HCT116 (cell line): ENCODE measurements around the gene OR6K3. TPM values are rescaled to one million over a fixed set of nuclear protein-coding genes. Genes with fewer than 3 reads are reported as not detected.

Source experiments
- ATAC-seq: fragments of 200-7000 bp; cut with Tn5 transposase; 2 replicates; pipeline ENCODE4 v1.9.1; 2020; ENCODE audit warnings: mild to moderate bottlenecking, moderate library complexity
- Bru-seq: library from RNA; stranded (reverse); fragments of 400-500 nt; gene quantifications from one replicate; lab custom pipeline; 2021; lab: Mats Ljungman, UMichigan
- BruChase-seq, 2 experiments: library from RNA; stranded (reverse); fragments of 400-500 nt; gene quantifications; one replicate each; lab custom pipeline; 2021; lab: Mats Ljungman, UMichigan
- BruUV-seq: library from RNA; stranded (reverse); fragments of 400-500 nt; replicated peaks from 2 replicates; lab custom pipeline; 2021; lab: Mats Ljungman, UMichigan
- CTCF ChIA-PET: fragments of 300-600 bp; sonication (Branson Sonifier 250); formaldehyde crosslinking; loops from one replicate; lab custom pipeline; 2021; ENCODE audit warnings: antibody characterized with exemption; lab: Charles Lee
- POLR2A ChIA-PET: fragments of 300-600, 350-600 bp; sonication (Branson Sonifier 250); formaldehyde crosslinking; loops from one replicate; lab custom pipeline; 2021; ENCODE audit warnings: antibody characterized with exemption; lab: Charles Lee
- RAD21 ChIA-PET, 2 experiments: fragments of 300-600 bp; sonication (Branson Sonifier 250); formaldehyde crosslinking; loops; one replicate each; lab custom pipeline; 2023; ENCODE audit warnings: low total read pairs in 2 of 2; ENCODE audit not compliant: uncharacterized antibody in 2 of 2, unreplicated experiment in 2 of 2, low non-redundant PET in 1 of 2; lab: Charles Lee
- DNase-seq: peaks from one replicate; pipeline ENCODE4 v3.0.0-alpha.2; 2010; ENCODE audit warnings: low read depth, low spot score
- H2AFZ ChIP-seq: fragments of 200-600 bp; shearing (Covaris generic), sonication (generic); 2 replicates; pipeline ENCODE4 v1.6.1; 2017; ENCODE audit warnings: low read depth, mixed run types, mixed read lengths, antibody characterized with exemption, low read length; ENCODE audit not compliant: poor library complexity, severe bottlenecking
- H3K27ac ChIP-seq: 2 replicates; pipeline ENCODE4 v1.5.1; 2012; ENCODE audit warnings: low read depth, low read length
- H3K27me3 ChIP-seq: fragments of 200-600 bp; sonication (generic); 2 replicates; pipeline ENCODE4 v1.6.1; 2016; ENCODE audit warnings: mixed run types, low read length, mixed read lengths; ENCODE audit not compliant: insufficient read depth
- H3K36me3 ChIP-seq, 2 experiments: fragments of 200-500 bp in 1 of 2; fragments of 200-600 bp in 1 of 2; sonication (Bioruptor generic) in 1 of 2; sonication (generic) in 1 of 2; 2 replicates each; pipeline versions ENCODE4 v1.5.1 to v1.6.1; 2014 to 2016; ENCODE audit warnings: low read length in 2 of 2, inconsistent platforms in 1 of 2, mixed read lengths in 1 of 2, mixed run types in 1 of 2; ENCODE audit not compliant: insufficient read depth in 2 of 2, control insufficient read depth in 1 of 2
- H3K4me1 ChIP-seq, 2 experiments: fragments of 200-600 bp in 1 of 2; sonication (generic) in 1 of 2; 2 replicates each; pipeline versions ENCODE4 v1.5.1 to v1.6.1; 2012 to 2017; ENCODE audit warnings: low read length in 2 of 2, inconsistent platforms in 1 of 2, mild to moderate bottlenecking in 1 of 2, mixed read lengths in 1 of 2, mixed run types in 1 of 2, moderate library complexity in 1 of 2; ENCODE audit not compliant: insufficient read depth in 2 of 2, control insufficient read depth in 1 of 2
- H3K4me2 ChIP-seq: fragments of 200-600 bp; sonication (generic); 2 replicates; pipeline ENCODE4 v1.6.1; 2017; ENCODE audit warnings: mixed run types, low read length, mixed read lengths
- H3K4me3 ChIP-seq, 2 experiments: fragments of 200-600 bp in 1 of 2; sonication (generic) in 1 of 2; replicated peaks in 1 of 2; 2 replicates each; pipeline ENCODE4 v1.5.1; 2011 to 2016; ENCODE audit warnings: low read length in 2 of 2, control low read depth in 1 of 2, low read depth in 1 of 2, mild to moderate bottlenecking in 1 of 2, mixed read lengths in 1 of 2, mixed run types in 1 of 2
- H3K79me2 ChIP-seq: fragments of 200-600 bp; sonication (generic); 2 replicates; pipeline ENCODE4 v1.6.1; 2017; ENCODE audit warnings: mild to moderate bottlenecking, mixed run types, low read length, moderate library complexity, mixed read lengths; ENCODE audit not compliant: insufficient read depth
- H3K9ac ChIP-seq: fragments of 200-600 bp; sonication (generic); 2 replicates; pipeline ENCODE4 v1.6.1; 2016; ENCODE audit warnings: low read length, mixed read lengths
- H3K9me2 ChIP-seq: fragments of 200-600 bp; sonication (generic), shearing (Covaris generic); 2 replicates; pipeline ENCODE4 v1.6.1; 2017; ENCODE audit warnings: mixed run types, mild to moderate bottlenecking, moderate library complexity; ENCODE audit not compliant: insufficient read depth
- H3K9me3 ChIP-seq, 2 experiments: fragments of 200-500 bp in 1 of 2; fragments of 200-600 bp in 1 of 2; sonication (Bioruptor generic) in 1 of 2; sonication (generic) in 1 of 2; 2 replicates each; pipeline ENCODE4 v1.6.1; 2014 to 2017; ENCODE audit warnings: low read length in 2 of 2, mixed read lengths in 2 of 2, inconsistent platforms in 1 of 2, low read depth in 1 of 2, mild to moderate bottlenecking in 1 of 2, mixed run types in 1 of 2, moderate library complexity in 1 of 2; ENCODE audit not compliant: control insufficient read depth in 1 of 2, insufficient read depth in 1 of 2
- H4K20me1 ChIP-seq: fragments of 200-600 bp; sonication (generic), shearing (Covaris generic); 2 replicates; pipeline ENCODE4 v1.6.1; 2017; ENCODE audit warnings: mixed run types, mild to moderate bottlenecking, moderate library complexity; ENCODE audit not compliant: insufficient read depth
- CBX3 ChIP-seq: IDR thresholded peaks from 2 replicates; pipeline ENCODE4 v1.6.1; 2012; ENCODE audit warnings: low read depth
- EZH2phosphoT487 ChIP-seq: fragments of 200-600 bp; IDR thresholded peaks from 2 replicates; pipeline ENCODE4 v1.6.1; 2018; ENCODE audit warnings: antibody characterized with exemption, borderline replicate concordance
- FOSL1 ChIP-seq: IDR thresholded peaks from 2 replicates; pipeline ENCODE4 v1.6.1; 2012; ENCODE audit warnings: low read depth
- JUND ChIP-seq: IDR thresholded peaks from 2 replicates; pipeline ENCODE4 v1.6.1; 2012
- POLR2A ChIP-seq: IDR thresholded peaks from 2 replicates; pipeline ENCODE4 v1.7.0; 2011; ENCODE audit warnings: borderline replicate concordance; ENCODE audit not compliant: insufficient read depth, insufficient read length; ENCODE audit errors: extremely low read depth
- RAD21 ChIP-seq: IDR thresholded peaks from 2 replicates; pipeline ENCODE4 v1.6.1; 2012; ENCODE audit warnings: low read depth, mild to moderate bottlenecking
- SIN3A ChIP-seq: IDR thresholded peaks from 2 replicates; pipeline ENCODE4 v1.6.1; 2012; ENCODE audit warnings: low read depth
- SP1 ChIP-seq: IDR thresholded peaks from 2 replicates; pipeline ENCODE4 v1.6.1; 2012; ENCODE audit warnings: low read depth
- YY1 ChIP-seq: IDR thresholded peaks from 2 replicates; pipeline ENCODE4 v1.6.1; 2011; ENCODE audit warnings: low read length, low read depth, moderate library complexity, mild to moderate bottlenecking; ENCODE audit not compliant: insufficient replicate concordance; ENCODE audit errors: extremely low read depth
- intact Hi-C: fragments of 100-400 bp; cut with micrococcal nuclease; formaldehyde crosslinking; loops from 2 replicates; pipeline ENCODE4 v1.10.0; 2022
- long read RNA-seq: library from polyadenylated mRNA; unstranded; transcript quantifications from one replicate; pipeline ENCODE4 v2.0.0, GENCODE V29; 2021; ENCODE audit not compliant: unreplicated experiment
- polyA plus RNA-seq: library from polyadenylated mRNA; unstranded; fragments of >200 nt; gene quantifications from 2 replicates; pipeline ENCODE4 v1.2.1, GENCODE V29; 2012; ENCODE audit warnings: missing spikeins
- total RNA-seq: library from RNA; stranded (reverse); gene quantifications from one replicate; pipeline ENCODE4 v1.2.1, GENCODE V29; 2021; ENCODE audit not compliant: unreplicated experiment
- TF ChIP-seq, protein P1 (sequence below): IDR thresholded peaks from 2 replicates; pipeline ENCODE4 v1.6.1; 2012
- TF ChIP-seq, protein P2 (sequence below), 3 experiments: fragments of 200-600 bp in 1 of 3; sonication (generic) in 1 of 3; IDR thresholded peaks in 2 of 3; conservative IDR thresholded peaks in 1 of 3; 2 replicates each; pipeline ENCODE4 v1.5.1; 2012 to 2017; ENCODE audit warnings: low read depth in 2 of 3, low read length in 2 of 3, antibody characterized with exemption in 1 of 3, borderline replicate concordance in 1 of 3, control low read depth in 1 of 3, mild to moderate bottlenecking in 1 of 3, mixed read lengths in 1 of 3, mixed run types in 1 of 3, moderate library complexity in 1 of 3; ENCODE audit not compliant: insufficient read depth in 1 of 3

The OR6K3 gene, protein sequence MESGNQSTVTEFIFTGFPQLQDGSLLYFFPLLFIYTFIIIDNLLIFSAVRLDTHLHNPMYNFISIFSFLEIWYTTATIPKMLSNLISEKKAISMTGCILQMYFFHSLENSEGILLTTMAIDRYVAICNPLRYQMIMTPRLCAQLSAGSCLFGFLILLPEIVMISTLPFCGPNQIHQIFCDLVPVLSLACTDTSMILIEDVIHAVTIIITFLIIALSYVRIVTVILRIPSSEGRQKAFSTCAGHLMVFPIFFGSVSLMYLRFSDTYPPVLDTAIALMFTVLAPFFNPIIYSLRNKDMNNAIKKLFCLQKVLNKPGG
- not detected for total RNA-seq
- not detected in 2 replicates for polyA plus RNA-seq
- Bru-seq, nascent RNA, result not detected
- BruChase-seq, experiment 1, labeled RNA remaining after a 6-hour chase, result not detected
- not detected for BruChase-seq, experiment 2, labeled RNA remaining after a 2-hour chase
- long read RNA-seq, result 0 reads

DNA sequence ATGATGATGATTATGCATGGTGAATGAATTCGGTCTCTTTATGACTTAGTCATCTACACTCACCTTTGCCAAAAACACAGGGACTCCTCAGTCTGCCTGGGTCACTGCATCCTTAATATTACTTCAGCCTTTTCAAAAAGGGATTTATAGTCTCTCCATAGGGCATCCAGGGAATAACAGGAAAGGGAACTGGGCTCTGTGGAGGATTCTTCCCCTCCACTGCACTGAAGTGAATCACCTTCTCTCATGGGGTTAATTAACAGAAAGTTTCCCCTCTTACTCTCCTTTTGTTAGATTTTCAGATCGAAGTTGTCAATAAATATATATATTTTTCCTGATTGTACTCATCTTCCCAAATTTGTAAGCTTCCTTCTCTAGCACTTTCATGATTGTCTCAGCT is at the start of gene OR6K3:
Gene OR6K3 (minus strand): TSS at position 101 of the 400 bp plus-strand sequence. CDS start 2,605 bp downstream, outside the sequence.
- intact Hi-C loops, result no loop called here
- POLR2A ChIA-PET, result no interaction called here
- RAD21 ChIA-PET, result no interaction called here
- H3K27me3 ChIP-seq, result no peaks in the 10 kb centered on the region
- no TSS peak for BruUV-seq
- CTCF ChIA-PET, result no interaction called here
- H3K9ac ChIP-seq, result no peak within 1 kb of the TSS
- H3K4me2 ChIP-seq, result no peak within 1 kb of the TSS
- H3K36me3 ChIP-seq, result no peaks in the 10 kb centered on the region
- no peaks in the 10 kb centered on the region for H3K9me2 ChIP-seq
- H3K27ac ChIP-seq, result no peak within 1 kb of the TSS
- no peak for TF ChIP-seq SIN3A
- TF ChIP-seq, protein P1, sequence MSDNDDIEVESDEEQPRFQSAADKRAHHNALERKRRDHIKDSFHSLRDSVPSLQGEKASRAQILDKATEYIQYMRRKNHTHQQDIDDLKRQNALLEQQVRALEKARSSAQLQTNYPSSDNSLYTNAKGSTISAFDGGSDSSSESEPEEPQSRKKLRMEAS, result no peak
- TF ChIP-seq CBX3, result no peak
- no peak for TF ChIP-seq RAD21
- TF ChIP-seq FOSL1, result no peak
- no peak for TF ChIP-seq SP1
- TF ChIP-seq JUND, result no peak
- TF ChIP-seq EZH2phosphoT487, result no peak
- no peak for TF ChIP-seq POLR2A
- no peak for TF ChIP-seq YY1
- TF ChIP-seq, protein P2, sequence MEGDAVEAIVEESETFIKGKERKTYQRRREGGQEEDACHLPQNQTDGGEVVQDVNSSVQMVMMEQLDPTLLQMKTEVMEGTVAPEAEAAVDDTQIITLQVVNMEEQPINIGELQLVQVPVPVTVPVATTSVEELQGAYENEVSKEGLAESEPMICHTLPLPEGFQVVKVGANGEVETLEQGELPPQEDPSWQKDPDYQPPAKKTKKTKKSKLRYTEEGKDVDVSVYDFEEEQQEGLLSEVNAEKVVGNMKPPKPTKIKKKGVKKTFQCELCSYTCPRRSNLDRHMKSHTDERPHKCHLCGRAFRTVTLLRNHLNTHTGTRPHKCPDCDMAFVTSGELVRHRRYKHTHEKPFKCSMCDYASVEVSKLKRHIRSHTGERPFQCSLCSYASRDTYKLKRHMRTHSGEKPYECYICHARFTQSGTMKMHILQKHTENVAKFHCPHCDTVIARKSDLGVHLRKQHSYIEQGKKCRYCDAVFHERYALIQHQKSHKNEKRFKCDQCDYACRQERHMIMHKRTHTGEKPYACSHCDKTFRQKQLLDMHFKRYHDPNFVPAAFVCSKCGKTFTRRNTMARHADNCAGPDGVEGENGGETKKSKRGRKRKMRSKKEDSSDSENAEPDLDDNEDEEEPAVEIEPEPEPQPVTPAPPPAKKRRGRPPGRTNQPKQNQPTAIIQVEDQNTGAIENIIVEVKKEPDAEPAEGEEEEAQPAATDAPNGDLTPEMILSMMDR (IDR thresholded peaks at IDR 0.05 in 2 of 3, conservative IDR thresholded peaks at IDR 0.05 in 1 of 3; ENCODE audit: borderline replicate concordance in 1 of 3, insufficient read depth in 1 of 3, low read depth in 2 of 3, low read length in 2 of 3), result no peak
- ATAC-seq (no peak), DNase-seq (no peak)
- no peaks in the 10 kb centered on the region for H3K4me1 ChIP-seq
- no peaks in the 10 kb centered on the region; the same call in 1 of the 2 replicates for H4K20me1 ChIP-seq
- H3K4me3 ChIP-seq, result no peak within 1 kb of the TSS
- no peaks in the 10 kb centered on the region for H3K79me2 ChIP-seq
- no peak within 1 kb of the TSS for H2AFZ ChIP-seq
- H3K9me3 ChIP-seq, result peaks cover 0 to 3% of the 10 kb centered on the region in 2 experiments; a peak in 1 of 4 replicates
